A549 (cell line): Measurements from ENCODE around the gene ADAMTSL4. TPM values are rescaled to one million over a fixed set of nuclear protein-coding genes. Genes with fewer than 3 reads are reported as not detected.

Experiments used
- ATAC-seq, 2 experiments: fragments of 200-7000 bp in 1 of 2; fragments of >200 bp in 1 of 2; cut with Nextera tagmentation in 1 of 2; cut with Tn5 transposase in 1 of 2; 3 replicates each; pipeline versions ENCODE4 v1.8.0 to v1.9.1; 2018 to 2020; ENCODE audit warnings: mild to moderate bottlenecking in 1 of 2, moderate library complexity in 1 of 2
- CTCF ChIA-PET: fragments of 300-600 bp; sonication (Branson Sonifier 250); formaldehyde crosslinking; extraction: SDS; loops from one replicate; lab custom pipeline; 2021; ENCODE audit warnings: antibody characterized with exemption, inconsistent platforms; lab: Yijun Ruan, JAX
- POLR2A ChIA-PET: fragments of 350-600 bp; formaldehyde crosslinking; extraction: SDS; loops from one replicate; lab custom pipeline; 2021; ENCODE audit warnings: antibody characterized with exemption, inconsistent platforms; lab: Yijun Ruan, JAX
- DNase-seq, 2 experiments: peaks; one replicate each; pipeline versions ENCODE4 v3.0.0 to v3.0.0-alpha.2; 2011 to 2016; ENCODE audit warnings: low read depth in 1 of 2, low spot score in 1 of 2
- FAIRE-seq: peaks from 2 replicates; lab custom pipeline; 2011; peaks lifted over from hg19 to GRCh38; lab: Jason Lieb, UNC
- H3K27ac ChIP-seq, 2 experiments: fragments of >200 bp; sonication (Bioruptor Twin); formaldehyde crosslinking; 3 replicates each; pipeline ENCODE4 v1.5.1; 2016 to 2017
- H3K4me1 ChIP-seq: fragments of >200 bp; sonication (Bioruptor Twin); formaldehyde crosslinking; 3 replicates; pipeline ENCODE4 v1.6.1; 2016
- H3K4me2 ChIP-seq: fragments of >200 bp; sonication (Bioruptor Twin); formaldehyde crosslinking; 3 replicates; pipeline ENCODE4 v1.6.1; 2016
- H3K4me3 ChIP-seq: fragments of >200 bp; sonication (Bioruptor Twin); formaldehyde crosslinking; 3 replicates; pipeline ENCODE4 v1.5.1; 2016
- H3K9me3 ChIP-seq: fragments of >200 bp; sonication (Bioruptor Twin); formaldehyde crosslinking; 3 replicates; pipeline ENCODE4 v1.6.1; 2016
- BHLHE40 ChIP-seq: IDR thresholded peaks from 2 replicates; pipeline ENCODE4 v1.6.1; 2012; ENCODE audit warnings: low read depth, low read length, inconsistent platforms
- CHD4 ChIP-seq: fragments of 200-600 bp; sonication (generic); IDR thresholded peaks from 2 replicates; pipeline ENCODE4 v1.6.1; 2016; ENCODE audit warnings: antibody characterized with exemption, mild to moderate bottlenecking, borderline replicate concordance
- EHF ChIP-seq: fragments of 250-450 bp; sonication (Bioruptor Pico); IDR thresholded peaks from 2 replicates; pipeline ENCODE4 v1.5.0; 2020; ENCODE audit warnings: mild to moderate bottlenecking
- GATA3 ChIP-seq: IDR thresholded peaks from 2 replicates; pipeline ENCODE4 v1.6.1; 2012; ENCODE audit warnings: borderline replicate concordance
- HEYL ChIP-seq: fragments of 250-450 bp; sonication (Bioruptor Pico); IDR thresholded peaks from 2 replicates; pipeline ENCODE4 v1.8.0; 2021; ENCODE audit warnings: mild to moderate bottlenecking, moderate library complexity
- HMGXB4 ChIP-seq: fragments of 250-450 bp; sonication (Bioruptor Pico); IDR thresholded peaks from 2 replicates; pipeline ENCODE4 v1.5.0; 2021; ENCODE audit warnings: mild to moderate bottlenecking, moderate library complexity, borderline replicate concordance
- HOXB5 ChIP-seq: fragments of 250-450 bp; sonication (Bioruptor Pico); IDR thresholded peaks from 2 replicates; pipeline ENCODE4 v1.5.0; 2020; ENCODE audit warnings: mild to moderate bottlenecking, moderate library complexity
- JUN ChIP-seq, 2 experiments: fragments of >200 bp; sonication (Bioruptor Twin); formaldehyde crosslinking; IDR thresholded peaks; 2 replicates in 1 of 2; 3 replicates in 1 of 2; pipeline ENCODE4 v1.6.1; 2016 to 2017
- KDM5A ChIP-seq: fragments of 200-600 bp; sonication (generic); IDR thresholded peaks from 2 replicates; pipeline ENCODE4 v1.6.1; 2016; ENCODE audit warnings: antibody characterized with exemption, mild to moderate bottlenecking
- MAX ChIP-seq: IDR thresholded peaks from 2 replicates; pipeline ENCODE4 v1.6.1; 2012
- RFX5 ChIP-seq: fragments of 450-650 bp; IDR thresholded peaks from 2 replicates; pipeline ENCODE4 v1.7.1; 2014; ENCODE audit warnings: antibody characterized with exemption, mild to moderate bottlenecking, moderate library complexity
- RNF2 ChIP-seq: fragments of 200-600 bp; sonication (generic); IDR thresholded peaks from 2 replicates; pipeline ENCODE4 v1.6.1; 2016; ENCODE audit warnings: low read depth, mild to moderate bottlenecking, antibody characterized with exemption, moderate library complexity, borderline replicate concordance
- ZC3H11A ChIP-seq: fragments of 450-650 bp; IDR thresholded peaks from 2 replicates; pipeline ENCODE4 v1.6.1; 2014; ENCODE audit warnings: antibody characterized with exemption, mild to moderate bottlenecking
- ZSCAN20 ChIP-seq: fragments of 250-450 bp; sonication (Bioruptor Pico); IDR thresholded peaks from 2 replicates; pipeline ENCODE4 v1.8.0; 2022; ENCODE audit warnings: mild to moderate bottlenecking, moderate library complexity
- WGBS: methylation state at CpG from one replicate; pipeline ENCODE4 v1.1.6; 2017; ENCODE audit errors: missing lambda C conversion rate; 5-methylcytosine and 5-hydroxymethylcytosine counted together
- polyA plus RNA-seq, 4 experiments: library from polyadenylated mRNA; depleted of rRNA in 3 of 4; stranded (reverse); fragments of >200 nt; fragmentation: RNase III in 1 of 4; extraction: RNeasy Plus Mini Kit Qiagen cat#74134 plus additional on column Dnase treatment in 1 of 4; gene quantifications; 2 replicates in 3 of 4; 3 replicates in 1 of 4; pipeline ENCODE4 v1.2.3, GENCODE V29; 2011 to 2017
- TF ChIP-seq, protein P1 (sequence below): fragments of >200 bp; sonication (Bioruptor Twin); formaldehyde crosslinking; IDR thresholded peaks from 3 replicates; pipeline ENCODE4 v1.6.1; 2016

The ADAMTSL4 gene
- polyA plus RNA-seq, 2 of the 4 experiments (the other 2 are of a cell fraction): 1.3 to 2.0 TPM

DNA sequence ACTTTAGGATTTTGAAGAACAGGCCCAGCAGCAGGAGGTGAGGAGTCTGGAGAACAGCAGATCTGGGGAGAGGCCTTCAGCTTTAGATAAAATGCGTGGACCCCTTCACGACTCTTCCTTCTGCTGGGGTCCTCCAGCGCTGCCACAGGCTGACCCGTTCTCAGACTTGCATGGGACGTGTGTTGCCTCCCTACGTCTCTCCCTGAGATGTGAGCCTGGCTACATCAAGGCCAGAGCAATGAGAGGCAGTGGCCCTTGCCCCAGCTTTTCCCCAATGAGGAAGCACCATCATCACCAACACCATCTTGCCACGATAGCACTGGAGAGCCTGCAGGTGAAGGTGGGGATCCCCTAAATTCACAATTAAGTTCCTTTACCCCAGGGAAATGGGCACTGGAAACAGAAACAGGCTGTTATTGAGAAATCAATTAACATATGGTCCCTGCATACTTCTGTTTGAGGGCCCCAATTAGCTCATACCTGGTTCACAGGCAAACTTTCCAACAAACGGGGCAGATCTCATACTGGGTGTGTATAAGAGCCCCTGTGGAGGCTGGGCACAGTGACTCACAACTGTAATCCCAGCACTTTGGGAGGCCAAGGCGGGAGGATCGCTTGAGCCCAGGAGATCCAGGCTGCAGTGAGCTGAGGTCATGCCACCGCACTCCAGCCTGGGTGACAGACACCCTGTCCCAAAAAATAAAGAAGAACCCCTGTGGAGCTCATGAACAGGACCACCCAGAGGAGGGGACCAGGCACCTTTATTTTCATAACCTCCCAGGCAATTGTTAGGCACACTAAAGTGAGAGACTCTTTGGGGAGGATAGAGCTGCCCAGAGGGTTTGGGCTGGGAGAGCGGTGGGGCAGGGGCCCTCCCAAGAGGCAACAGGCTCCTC lies 12.1 kb upstream of the ADAMTSL4 start:
- no peak for DNase-seq
- FAIRE-seq: no peak
- CTCF ChIA-PET: interaction anchor here (0.8 to 1.9 kb wide), 6 partner anchors 9 to 79 kb away, joined by 3 to 9 read pairs (median 3); no protein-coding TSS in a partner anchor
- TF ChIP-seq HEYL (CRISPR knock-in tag) (no peak), MAX (no peak), ZSCAN20 (CRISPR knock-in tag) (no peak), JUN (IDR thresholded peaks at IDR 0.05) (no peak), RNF2 (no peak), RFX5 (no peak), GATA3 (no peak), KDM5A (no peak), HMGXB4 (no peak), EHF (no peak), CHD4 (no peak), ZC3H11A (no peak)
- TF ChIP-seq, protein P1, sequence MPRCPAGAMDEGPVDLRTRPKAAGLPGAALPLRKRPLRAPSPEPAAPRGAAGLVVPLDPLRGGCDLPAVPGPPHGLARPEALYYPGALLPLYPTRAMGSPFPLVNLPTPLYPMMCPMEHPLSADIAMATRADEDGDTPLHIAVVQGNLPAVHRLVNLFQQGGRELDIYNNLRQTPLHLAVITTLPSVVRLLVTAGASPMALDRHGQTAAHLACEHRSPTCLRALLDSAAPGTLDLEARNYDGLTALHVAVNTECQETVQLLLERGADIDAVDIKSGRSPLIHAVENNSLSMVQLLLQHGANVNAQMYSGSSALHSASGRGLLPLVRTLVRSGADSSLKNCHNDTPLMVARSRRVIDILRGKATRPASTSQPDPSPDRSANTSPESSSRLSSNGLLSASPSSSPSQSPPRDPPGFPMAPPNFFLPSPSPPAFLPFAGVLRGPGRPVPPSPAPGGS: no peak
- ATAC-seq: no peak; a peak in 2 of 6 replicates
- H3K27ac ChIP-seq: peak overlapping the region in 1 of 2 experiments; percentile 73; a peak in 3 of 6 replicates
- H3K4me2 ChIP-seq: no peak overlapping the region
- no peaks in the 10 kb centered on the region for H3K9me3 ChIP-seq
- peaks cover 37% of the 10 kb centered on the region for H3K4me1 ChIP-seq
- POLR2A ChIA-PET: interaction anchor here (0.8 to 0.9 kb wide), 2 partner anchors 12 to 43 kb away, joined by 3 to 5 read pairs; partner anchors contain the start of gene MCL1
- 87% methylated on average over 12 of the region's 12 CpGs for WGBS
- H3K4me3 ChIP-seq: no peak overlapping the region

- no peaks in the 10 kb centered on the region for H3K9me3 ChIP-seq
- DNase-seq (no peak), ATAC-seq (peak; percentile 52 to 59; a peak in 5 of 6 replicates), FAIRE-seq (no peak)
- no peak overlapping the region for H3K4me3 ChIP-seq
- 74% methylated on average over 15 of the region's 17 CpGs for WGBS
- POLR2A ChIA-PET: no interaction called here
- TF ChIP-seq BHLHE40 (no peak), HOXB5 (CRISPR knock-in tag) (no peak)
- TF ChIP-seq, all 56 proteins: peak for 0
- CTCF ChIA-PET: interaction anchor here (0.6 to 2.5 kb wide), 6 partner anchors 11 to 367 kb away, joined by 3 to 9 read pairs (median 5); partner anchors contain the start of genes ADAMTSL4 and FALEC
- peak overlapping the region in 1 of 2 experiments; percentile 73; a peak in 3 of 6 replicates for H3K27ac ChIP-seq
- peaks cover 27% of the 10 kb centered on the region for H3K4me1 ChIP-seq
- H3K4me2 ChIP-seq: no peak overlapping the region
Observed at GRCh38 chr1:150537732-150538684, 11.2 kb upstream of the ADAMTSL4 start.
